DOHH2 (cell line): ENCODE data around the gene RNF14.

Source experiments
- CTCF ChIP-seq: fragments of 200-600 bp; sonication (generic); IDR thresholded peaks from one replicate; pipeline ENCODE4 v1.5.1; 2014; ENCODE audit warnings: antibody characterized with exemption, mild to moderate bottlenecking, low read depth, low read length; ENCODE audit not compliant: poor library complexity, severe bottlenecking
- EZH2phosphoT487 ChIP-seq: fragments of 200-600 bp; sonication (generic); IDR thresholded peaks from 2 replicates; pipeline ENCODE4 v1.6.1; 2017; ENCODE audit warnings: borderline replicate concordance, mild to moderate bottlenecking, antibody characterized with exemption, low read length, moderate library complexity, mixed read lengths

GRCh38 chr5:142014911-142015584, 46.1 kb downstream of the RNF14 start:
- peak; percentile 72 for TF ChIP-seq CTCF
- no peak for TF ChIP-seq EZH2phosphoT487
